Tongue (tissue), 1 donor: ENCODE results near the gene PPARA. TPM values are rescaled to one million over a fixed set of nuclear protein-coding genes. Genes with fewer than 3 reads are reported as not detected.

Experiments used
- total RNA-seq: library from RNA; depleted of rRNA; stranded (reverse); fragments of >200 nt; gene quantifications from one replicate; pipeline ENCODE4 v1.2.3, GENCODE V29; 2014

Gene PPARA
- total RNA-seq, 1 donor from 2014 or later: 43.2 TPM

Other genes with a start within 250 kb of the PPARA start
- 6.2 TPM for gene WNT7B, start 173.4 kb upstream of the PPARA start, total RNA-seq
- 20.9 TPM for gene CDPF1, start 99.8 kb downstream of the PPARA start, total RNA-seq
- gene PKDREJ, start 112.8 kb downstream of the PPARA start, total RNA-seq: 0.10 TPM
- gene TTC38, start 117.5 kb downstream of the PPARA start, total RNA-seq: 32.2 TPM
- gene GTSE1, start 146.3 kb downstream of the PPARA start, total RNA-seq: 5.5 TPM
- 28.6 TPM for gene TRMU, start 185.2 kb downstream of the PPARA start, total RNA-seq